HG03521 (cell line): Measurements from ENCODE around the gene PLA2G2D.

Source experiments
- ATAC-seq: cut with Tn5 transposase; IDR thresholded peaks from one replicate; pipeline ENCODE4 v1.9.1; 2021; ENCODE audit warnings: mild to moderate bottlenecking, moderate library complexity; ENCODE audit not compliant: unreplicated experiment

The PLA2G2D gene

GRCh38 chr1:20115479-20115878 lies 3.9 kb downstream of the PLA2G2D start:
- no peak for ATAC-seq

GRCh38 chr1:20114021-20114648 lies 5.2 kb downstream of the PLA2G2D start:
- no peak for ATAC-seq

- no peak for ATAC-seq
Measured at GRCh38 chr1:20112279-20113000, 6.9 kb downstream of the PLA2G2D start.

- no peak for ATAC-seq
Measured at GRCh38 chr1:20111452-20111851, 7.9 kb downstream of the PLA2G2D start.

GRCh38 chr1:20110679-20111078 lies 8.7 kb downstream of the PLA2G2D start:
- ATAC-seq: no peak

GRCh38 chr1:20109223-20109856 lies 10.0 kb downstream of the PLA2G2D start:
- no peak for ATAC-seq

GRCh38 chr1:20108366-20109123 lies 10.8 kb downstream of the PLA2G2D start:
- no peak for ATAC-seq

GRCh38 chr1:20107796-20108195 lies 11.5 kb downstream of the PLA2G2D start:
- no peak for ATAC-seq

- ATAC-seq: no peak
Measured at GRCh38 chr1:20107351-20107750, 12.0 kb downstream of the PLA2G2D start.

- no peak for ATAC-seq
Measured at GRCh38 chr1:20105856-20106255, 13.5 kb downstream of the PLA2G2D start.

- no peak for ATAC-seq
Measured at GRCh38 chr1:20102875-20103274, 16.5 kb downstream of the PLA2G2D start.

- no peak for ATAC-seq
Measured at GRCh38 chr1:20100632-20101355, 18.5 kb downstream of the PLA2G2D start.

- ATAC-seq: no peak
Measured at GRCh38 chr1:20099533-20099932, 19.8 kb downstream of the PLA2G2D start.

- no peak for ATAC-seq
Measured at GRCh38 chr1:20096840-20097447, 22.4 kb downstream of the PLA2G2D start.

GRCh38 chr1:20095564-20096434 lies 23.5 kb downstream of the PLA2G2D start:
- ATAC-seq: no peak

GRCh38 chr1:20093940-20094391 lies 25.4 kb downstream of the PLA2G2D start:
- ATAC-seq: no peak

- ATAC-seq: no peak
Measured at GRCh38 chr1:20093303-20093702, 26.0 kb downstream of the PLA2G2D start.

- no peak for ATAC-seq
Measured at GRCh38 chr1:20090641-20091040, 28.7 kb downstream of the PLA2G2D start.

- no peak for ATAC-seq
Measured at GRCh38 chr1:20090119-20090518, 29.2 kb downstream of the PLA2G2D start.
